T-helper 2 cell (primary cell): ENCODE measurements around the gene SYNGR3.
"Not testable (repeated sequence)": the region's sequence is repeated elsewhere in the genome, so short reads cannot be mapped to it uniquely, and the experiment has no call there.

ENCODE experiments used
- DNase-seq, 5 experiments: peaks; one replicate each; pipeline versions ENCODE4 v3.0.0 to v3.0.0-alpha.2; 2012 to 2022

SYNGR3 gene

GRCh38 chr16:2009164-2009711 lies 19.5 kb downstream of the SYNGR3 start:
- peak in 1 of 5 experiments; percentile 52 for DNase-seq

- peak; percentile 56 to 88 (median 70) for DNase-seq
Measured at GRCh38 chr16:2009791-2010510, 20.2 kb downstream of the SYNGR3 start, which contains the start of gene ZNF598. TSS of gene ZNF598 (minus strand) at chr16:2009821.

- DNase-seq = not testable (repeated sequence)
Measured at GRCh38 chr16:2011726-2012125, 22.0 kb downstream of the SYNGR3 start.

GRCh38 chr16:2013527-2013926 lies 23.8 kb downstream of the SYNGR3 start:
- no peak for DNase-seq

DNA sequence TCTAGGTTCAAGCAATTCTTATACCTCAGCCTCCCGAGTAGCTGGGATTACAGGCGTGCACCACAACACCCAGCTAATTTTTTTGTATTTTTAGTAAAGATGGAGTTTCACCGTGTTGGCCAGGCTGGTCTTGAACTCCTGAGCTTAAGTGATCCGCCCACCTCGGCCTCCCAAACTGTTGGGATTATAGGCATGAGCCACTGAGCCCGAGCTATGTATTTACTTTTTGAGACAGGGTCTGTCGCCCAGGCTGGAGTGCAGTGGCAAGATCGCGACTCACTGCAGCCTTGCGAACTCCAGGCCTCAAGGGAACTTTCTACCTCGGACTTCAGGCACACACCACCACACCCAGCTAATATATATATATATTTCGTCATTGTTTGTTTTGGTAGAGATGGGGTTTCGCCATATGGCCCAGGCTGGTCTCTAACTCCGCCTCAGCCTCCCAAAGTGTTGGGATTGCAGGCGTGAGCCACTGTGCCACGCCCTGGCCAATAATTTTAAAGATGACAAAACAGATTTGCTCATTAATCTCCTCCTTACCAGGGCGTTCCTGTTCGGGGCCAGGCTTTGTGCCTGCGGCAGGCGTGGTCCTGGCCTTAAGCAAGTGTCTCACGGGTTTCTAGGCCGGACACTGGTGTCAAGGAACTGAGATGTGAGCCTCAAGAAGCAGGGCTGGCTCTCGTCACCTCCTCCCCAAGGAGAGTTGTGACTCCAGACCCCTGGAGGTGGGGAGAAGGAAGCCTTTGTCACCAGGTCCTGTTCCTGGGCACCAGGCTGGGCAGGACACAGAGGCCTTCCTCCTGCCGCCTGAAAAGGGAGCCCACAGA lies 25.6 kb downstream of the SYNGR3 start:
- no peak for DNase-seq

DNA sequence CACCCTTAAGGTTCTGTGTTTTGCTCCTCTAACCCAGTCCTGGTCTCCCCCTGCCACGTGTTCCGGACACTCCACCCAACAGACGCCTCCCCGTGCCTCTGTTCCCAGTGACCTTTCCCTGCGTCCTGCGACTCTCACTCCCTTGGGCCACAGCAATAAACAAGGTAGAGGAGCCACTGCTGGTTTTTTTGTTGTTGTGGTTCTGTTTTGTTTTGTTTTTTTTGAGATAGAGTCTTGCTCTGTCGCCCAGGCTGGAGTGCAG lies 26.1 kb downstream of the SYNGR3 start:
- no peak for DNase-seq

GRCh38 chr16:2016407-2016922 lies 26.7 kb downstream of the SYNGR3 start:
- DNase-seq = no peak

GRCh38 chr16:2019518-2019920 lies 29.7 kb downstream of the SYNGR3 start, which contains the start of gene NPW:
TSS of gene NPW (plus strand) at chr16:2019785.
- peak in 1 of 5 experiments; percentile 11 for DNase-seq

DNA sequence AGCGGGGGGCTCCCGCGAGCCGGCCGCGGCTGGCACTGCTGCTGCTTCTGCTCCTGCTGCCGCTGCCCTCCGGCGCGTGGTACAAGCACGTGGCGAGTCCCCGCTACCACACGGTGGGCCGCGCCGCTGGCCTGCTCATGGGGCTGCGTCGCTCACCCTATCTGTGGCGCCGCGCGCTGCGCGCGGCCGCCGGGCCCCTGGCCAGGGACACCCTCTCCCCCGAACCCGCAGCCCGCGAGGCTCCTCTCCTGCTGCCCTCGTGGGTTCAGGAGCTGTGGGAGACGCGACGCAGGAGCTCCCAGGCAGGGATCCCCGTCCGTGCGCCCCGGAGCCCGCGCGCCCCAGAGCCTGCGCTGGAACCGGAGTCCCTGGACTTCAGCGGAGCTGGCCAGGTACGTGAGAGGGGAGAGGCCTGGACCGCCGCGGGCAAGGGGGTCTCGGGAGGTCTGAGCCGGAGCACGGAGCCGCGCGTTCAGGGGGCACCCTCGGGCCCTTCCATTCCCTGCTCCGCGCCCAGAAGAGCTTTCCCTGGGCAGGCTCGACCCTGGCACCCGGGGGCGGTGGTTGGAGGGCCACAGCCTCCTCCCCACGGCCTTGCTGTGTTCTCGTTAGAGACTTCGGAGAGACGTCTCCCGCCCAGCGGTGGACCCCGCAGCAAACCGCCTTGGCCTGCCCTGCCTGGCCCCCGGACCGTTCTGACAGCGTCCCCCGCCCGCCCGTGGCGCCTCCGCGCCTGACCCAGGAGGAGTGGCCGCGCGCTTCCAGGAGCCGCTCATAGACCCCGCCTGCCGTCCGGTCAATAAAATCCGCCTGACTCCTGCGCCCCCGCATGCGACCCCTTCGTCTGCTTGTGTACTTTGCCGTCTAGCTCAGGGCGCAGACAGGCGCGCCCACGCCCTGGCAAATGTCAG lies 30.4 kb downstream of the SYNGR3 start:
- DNase-seq = peak in 1 of 5 experiments; percentile 13

DNA sequence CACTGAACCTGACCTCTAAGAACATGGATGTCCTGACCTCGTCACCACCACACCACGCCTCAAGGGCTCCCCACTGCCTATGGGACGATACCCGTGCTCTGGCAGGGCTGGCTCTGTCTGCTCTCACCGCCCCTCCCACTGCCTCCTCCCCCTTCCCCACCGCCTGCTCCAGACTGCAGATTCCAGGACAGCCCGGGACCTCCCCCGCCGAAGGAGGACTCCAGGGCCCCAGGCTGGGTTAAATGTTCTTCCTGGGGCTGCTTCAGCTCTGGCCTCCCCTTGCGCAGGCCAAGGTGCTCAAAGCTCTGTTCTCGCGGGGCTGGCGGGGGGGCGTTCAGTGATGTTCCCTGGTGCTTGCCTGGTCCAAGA lies 32.9 kb downstream of the SYNGR3 start:
- DNase-seq = no peak

DNA sequence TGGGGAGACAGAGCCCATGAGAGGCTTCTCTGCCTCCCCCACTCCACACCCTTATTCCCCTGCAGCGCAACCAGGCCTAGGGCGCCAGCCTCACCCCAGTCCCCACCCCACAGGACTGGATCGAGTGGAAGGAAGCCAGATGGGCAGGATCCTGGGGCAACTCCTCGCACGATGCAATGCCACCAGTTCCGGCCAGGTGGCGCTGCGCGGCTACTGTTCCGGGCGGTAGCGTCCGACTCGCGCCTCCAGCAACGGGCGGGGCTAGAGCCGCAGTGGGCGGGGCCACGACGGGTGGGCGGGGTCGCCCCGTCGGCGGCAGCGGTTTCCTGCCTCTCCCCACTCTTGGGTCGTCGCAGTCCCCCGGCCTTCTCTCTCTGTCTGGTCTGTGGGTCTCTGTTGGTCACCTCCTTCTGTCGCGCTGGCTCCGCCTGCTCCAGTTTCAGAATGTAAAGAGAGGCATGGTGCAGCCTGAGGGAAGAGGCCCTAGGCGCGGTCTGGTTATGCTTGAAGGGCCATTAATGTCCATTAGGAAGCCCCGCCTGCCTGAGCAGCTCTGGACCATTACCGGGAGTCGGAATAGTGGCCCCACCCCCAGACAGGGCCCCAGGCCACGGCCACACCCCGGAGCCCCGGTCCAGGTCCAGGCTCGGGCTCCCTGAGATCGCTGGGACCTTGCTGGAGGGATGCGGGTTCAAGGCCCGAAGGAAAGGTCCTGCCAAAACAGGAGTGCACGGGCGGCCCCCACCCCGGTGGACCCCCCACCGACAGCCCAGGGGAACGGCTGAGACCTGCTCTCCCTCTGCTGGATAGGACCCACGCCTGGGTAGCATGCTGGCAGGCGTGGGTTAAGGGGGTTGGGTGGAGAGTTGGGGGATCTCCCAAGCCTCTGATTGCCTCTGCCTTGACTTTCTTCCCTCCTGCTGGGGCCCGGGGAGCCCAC lies 33.6 kb downstream of the SYNGR3 start:
- peak; percentile 86 to 98 (median 91) for DNase-seq

GRCh38 chr16:2024032-2024420 lies 34.3 kb downstream of the SYNGR3 start:
- DNase-seq = no peak

DNA sequence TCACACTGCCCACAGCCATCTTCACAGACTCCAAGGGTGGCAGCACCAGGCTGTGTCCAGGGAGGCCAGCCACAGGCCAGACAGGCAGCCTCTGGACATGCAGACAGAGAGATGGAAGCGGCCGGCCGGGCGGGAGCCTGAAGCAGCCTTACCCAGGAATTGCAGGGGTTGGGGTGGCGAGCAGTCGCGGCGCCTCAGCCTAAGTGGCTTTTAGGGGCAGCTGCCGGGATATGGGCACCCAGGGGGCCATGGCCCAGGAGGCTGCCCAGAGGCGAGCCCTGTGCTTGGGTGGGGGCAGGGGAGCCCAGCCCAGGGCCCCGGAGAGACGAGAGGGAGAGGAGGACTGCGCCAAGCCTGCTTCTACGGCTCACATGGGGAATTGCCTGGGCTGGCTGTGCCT lies 35.5 kb downstream of the SYNGR3 start:
- no peak for DNase-seq

- no peak for DNase-seq
Measured at GRCh38 chr16:2025878-2026460, 36.2 kb downstream of the SYNGR3 start.

- DNase-seq = peak in 2 of 5 experiments; percentile 27 to 42
Measured at GRCh38 chr16:2026461-2027023, 36.8 kb downstream of the SYNGR3 start, which contains the start of gene NHERF2. TSS of gene NHERF2 (plus strand) at chr16:2026902. CDS start at chr16:2027006, 104 bp downstream.

- DNase-seq = peak in 1 of 5 experiments; percentile 19
Measured at GRCh38 chr16:2027024-2028010, 37.5 kb downstream of the SYNGR3 start.

DNA sequence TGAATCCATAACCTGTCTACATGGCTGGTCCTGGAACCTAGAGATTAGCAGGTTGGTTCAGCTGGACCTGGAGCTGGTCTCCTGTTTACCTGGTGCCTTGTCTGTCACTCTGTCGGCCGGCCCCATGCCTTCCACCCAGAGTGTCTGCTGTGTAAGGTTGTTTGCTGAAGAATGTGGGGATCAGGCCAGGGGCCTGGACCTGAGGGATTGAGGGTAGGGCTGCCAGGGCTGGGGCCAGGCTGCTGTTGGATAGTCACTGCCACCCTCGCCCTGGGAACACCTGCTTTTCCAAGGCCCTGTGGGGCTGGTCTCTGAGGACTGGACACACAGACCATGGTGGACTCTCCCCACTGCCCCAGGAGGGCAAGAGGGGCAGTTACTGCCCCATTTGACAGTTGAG lies 38.4 kb downstream of the SYNGR3 start:
- DNase-seq = no peak

GRCh38 chr16:2028620-2029220 lies 39.0 kb downstream of the SYNGR3 start:
- no peak for DNase-seq

- no peak for DNase-seq
Measured at GRCh38 chr16:2029350-2029749, 39.6 kb downstream of the SYNGR3 start.
